HG02623 (cell line): ENCODE data around the gene UBXN6.
A peak's percentile ranks its signal among the peaks of the same experiment; 100 is the strongest.

Experiments
- ATAC-seq: cut with Tn5 transposase; IDR thresholded peaks from one replicate; pipeline ENCODE4 v1.9.1; 2021; ENCODE audit warnings: moderate library complexity; ENCODE audit not compliant: unreplicated experiment

The UBXN6 gene

DNA sequence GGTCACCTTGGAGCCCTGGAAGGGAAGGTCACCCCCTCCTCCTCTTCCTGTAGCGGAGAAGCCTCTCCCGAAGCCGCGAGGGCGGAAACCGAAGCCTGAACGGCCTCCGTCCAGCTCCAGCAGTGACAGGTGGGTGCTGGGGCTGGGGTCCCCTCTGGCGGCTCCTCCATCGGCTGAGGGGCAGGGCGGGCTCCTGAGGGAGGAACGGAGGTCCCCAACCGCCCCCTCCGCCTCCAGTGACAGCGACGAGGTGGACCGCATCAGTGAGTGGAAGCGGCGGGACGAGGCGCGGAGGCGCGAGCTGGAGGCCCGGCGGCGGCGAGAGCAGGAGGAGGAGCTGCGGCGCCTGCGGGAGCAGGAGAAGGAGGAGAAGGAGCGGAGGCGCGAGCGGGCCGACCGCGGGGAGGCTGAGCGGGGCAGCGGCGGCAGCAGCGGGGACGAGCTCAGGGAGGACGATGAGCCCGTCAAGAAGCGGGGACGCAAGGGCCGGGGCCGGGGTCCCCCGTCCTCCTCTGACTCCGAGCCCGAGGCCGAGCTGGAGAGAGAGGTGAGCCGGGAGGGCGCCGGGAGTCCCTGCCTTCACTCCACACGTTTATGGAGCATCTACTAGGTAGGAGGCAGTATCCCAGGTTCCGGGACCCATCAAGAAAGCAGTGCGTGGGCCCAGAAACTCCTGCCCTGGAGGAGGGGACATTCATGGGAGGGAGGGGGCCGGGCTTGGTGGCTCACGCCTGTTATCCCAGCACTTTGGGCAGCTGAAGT lies 36.5 kb upstream of the UBXN6 start:
- no peak for ATAC-seq

DNA sequence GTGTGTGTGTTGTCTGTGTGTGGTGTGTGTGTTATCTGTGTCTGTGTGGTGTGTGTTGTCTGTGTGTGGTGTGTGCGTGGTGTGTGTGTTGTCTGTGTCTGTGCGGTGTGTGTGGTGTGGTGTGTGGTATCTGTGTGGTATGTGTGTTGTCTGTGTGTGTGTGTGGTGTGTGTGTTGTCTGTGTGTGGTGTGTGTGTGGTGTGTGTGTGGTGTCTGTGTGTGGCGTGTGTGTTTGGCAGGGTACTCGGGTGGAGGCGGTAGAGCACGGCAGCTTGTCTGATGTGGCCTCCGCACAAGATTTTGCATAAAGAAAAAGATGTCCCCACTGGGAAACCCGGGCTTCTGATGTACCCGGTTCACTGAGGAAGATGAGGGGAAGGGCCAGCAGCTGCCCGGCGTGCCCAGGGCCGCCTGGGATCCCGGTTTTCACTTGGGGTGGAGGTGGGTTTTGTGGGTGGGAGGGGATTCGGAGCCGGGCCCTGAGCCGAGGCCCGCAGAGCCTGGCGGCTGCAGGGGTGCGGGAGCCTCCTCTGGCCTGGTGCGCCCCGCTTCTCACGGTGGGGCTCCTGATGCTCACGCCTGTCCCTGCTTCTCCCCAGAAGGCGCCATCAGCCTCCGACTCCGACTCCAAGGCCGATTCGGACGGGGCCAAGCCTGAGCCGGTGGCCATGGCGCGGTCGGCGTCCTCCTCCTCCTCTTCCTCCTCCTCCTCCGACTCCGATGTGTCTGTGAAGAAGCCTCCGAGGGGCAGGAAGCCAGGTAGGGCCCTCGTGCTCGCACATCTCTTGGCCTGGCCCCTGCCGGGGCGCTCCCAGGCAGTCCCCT lies 35.7 kb upstream of the UBXN6 start:
- ATAC-seq, result no peak

DNA sequence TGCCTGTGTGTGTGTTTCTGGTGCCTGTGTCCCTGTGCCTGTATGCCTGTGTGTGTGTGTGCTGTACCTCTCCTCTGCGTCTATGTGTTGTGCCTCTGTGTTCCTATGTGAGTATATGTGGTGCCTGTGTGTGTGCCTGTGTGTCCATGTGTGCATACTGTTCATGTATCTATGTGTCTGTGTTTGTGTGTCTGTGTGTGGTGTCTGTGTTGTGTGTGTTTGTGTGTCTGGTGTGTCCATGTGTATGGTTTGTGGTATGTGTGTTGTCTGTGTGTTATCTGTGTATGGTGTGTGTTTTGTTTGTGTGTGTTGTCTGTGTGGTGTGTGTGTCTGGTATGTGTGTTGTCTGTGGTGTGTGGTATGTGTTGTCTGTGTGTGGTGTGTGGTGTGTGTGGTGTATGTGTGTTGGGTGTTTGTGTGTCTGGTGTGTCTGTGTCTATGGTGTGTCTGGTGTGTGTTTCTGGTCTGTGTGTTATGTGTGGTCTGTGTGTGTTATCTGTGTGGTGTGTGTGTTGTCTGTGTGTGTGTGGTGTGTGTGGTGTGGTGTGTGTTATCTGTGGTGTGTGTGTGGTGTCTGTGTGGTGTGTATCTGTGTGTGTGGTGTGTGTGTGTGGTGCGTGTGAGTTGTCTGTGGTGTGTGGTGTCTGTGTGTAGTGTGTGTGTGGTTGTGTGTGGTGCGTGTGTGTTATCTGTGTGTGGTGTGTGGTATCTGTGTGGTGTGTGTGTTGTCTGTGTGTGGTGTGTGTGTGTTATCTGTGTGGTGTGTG lies 34.9 kb upstream of the UBXN6 start:
- no peak for ATAC-seq

DNA sequence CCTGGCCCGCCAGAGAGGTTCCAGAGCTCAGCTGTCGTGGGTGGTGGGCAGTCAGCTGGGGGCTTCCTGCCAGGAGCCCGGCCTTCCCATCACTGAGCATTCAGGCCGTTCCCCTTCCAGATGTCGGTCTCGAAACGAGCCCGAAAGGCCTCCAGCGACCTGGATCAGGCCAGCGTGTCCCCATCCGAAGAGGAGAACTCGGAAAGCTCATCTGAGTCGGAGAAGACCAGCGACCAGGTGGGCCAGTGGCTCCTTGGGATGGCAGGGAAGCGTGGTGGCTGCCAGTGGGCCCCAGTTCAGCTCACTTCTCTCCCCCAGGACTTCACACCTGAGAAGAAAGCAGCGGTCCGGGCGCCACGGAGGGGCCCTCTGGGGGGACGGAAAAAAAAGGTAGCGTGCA lies 33.9 kb upstream of the UBXN6 start:
- no peak for ATAC-seq

DNA sequence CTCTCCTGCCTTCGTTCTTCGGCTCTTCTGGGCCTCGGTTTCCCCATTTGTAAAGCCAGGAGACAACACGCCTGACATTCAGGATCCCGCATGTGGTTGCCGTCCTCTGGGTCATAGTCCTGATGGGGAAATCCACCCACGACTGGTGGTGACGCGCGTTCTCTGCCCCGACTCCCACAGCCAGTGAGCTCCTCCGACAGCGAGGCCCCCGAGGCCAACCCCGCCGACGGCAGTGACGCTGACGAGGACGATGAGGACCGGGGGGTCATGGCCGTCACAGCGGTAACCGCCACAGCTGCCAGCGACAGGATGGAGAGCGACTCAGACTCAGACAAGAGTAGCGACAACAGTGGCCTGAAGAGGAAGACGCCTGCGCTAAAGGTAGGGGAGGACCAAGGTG lies 30.9 kb upstream of the UBXN6 start:
- no peak for ATAC-seq

DNA sequence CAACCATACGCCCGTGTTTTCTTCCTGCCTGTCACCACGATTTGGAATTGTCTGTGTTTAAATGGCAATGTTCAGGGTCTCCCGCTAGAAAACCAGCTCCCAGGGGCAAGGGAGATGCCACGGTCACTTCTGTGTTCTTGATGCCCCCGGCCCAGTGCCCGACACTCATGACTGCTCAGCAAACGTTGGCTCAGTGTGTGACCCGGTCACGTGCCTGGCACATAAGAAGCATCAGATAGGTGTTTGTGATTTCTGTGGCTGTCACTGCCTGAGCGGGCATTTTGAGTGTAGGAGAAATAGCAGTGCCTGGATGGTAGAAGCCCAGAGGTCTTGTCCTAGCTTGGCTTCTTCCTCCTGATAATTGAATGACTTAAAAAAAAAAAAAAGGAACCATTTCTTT lies 30.0 kb upstream of the UBXN6 start:
- ATAC-seq, result no peak

DNA sequence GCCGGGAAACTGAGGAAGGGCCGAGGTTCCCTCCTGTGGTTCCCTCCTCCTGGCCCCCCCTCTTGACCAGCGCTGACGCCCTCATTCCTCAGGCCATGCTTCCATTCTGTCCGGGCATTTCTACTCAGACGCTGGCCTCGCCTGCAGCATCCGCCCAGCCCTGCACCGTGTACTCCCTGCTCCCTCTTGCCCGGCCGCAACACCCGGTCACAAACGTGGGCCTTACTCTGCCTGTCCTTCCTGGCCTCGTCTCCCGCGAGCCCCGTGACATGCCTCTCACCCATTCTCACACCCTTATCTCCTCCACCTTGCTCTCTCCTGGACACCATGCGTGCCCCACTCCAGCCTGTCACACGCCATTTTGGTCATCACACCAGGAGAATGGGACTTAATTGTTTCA lies 25.8 kb upstream of the UBXN6 start:
- ATAC-seq, result no peak

DNA sequence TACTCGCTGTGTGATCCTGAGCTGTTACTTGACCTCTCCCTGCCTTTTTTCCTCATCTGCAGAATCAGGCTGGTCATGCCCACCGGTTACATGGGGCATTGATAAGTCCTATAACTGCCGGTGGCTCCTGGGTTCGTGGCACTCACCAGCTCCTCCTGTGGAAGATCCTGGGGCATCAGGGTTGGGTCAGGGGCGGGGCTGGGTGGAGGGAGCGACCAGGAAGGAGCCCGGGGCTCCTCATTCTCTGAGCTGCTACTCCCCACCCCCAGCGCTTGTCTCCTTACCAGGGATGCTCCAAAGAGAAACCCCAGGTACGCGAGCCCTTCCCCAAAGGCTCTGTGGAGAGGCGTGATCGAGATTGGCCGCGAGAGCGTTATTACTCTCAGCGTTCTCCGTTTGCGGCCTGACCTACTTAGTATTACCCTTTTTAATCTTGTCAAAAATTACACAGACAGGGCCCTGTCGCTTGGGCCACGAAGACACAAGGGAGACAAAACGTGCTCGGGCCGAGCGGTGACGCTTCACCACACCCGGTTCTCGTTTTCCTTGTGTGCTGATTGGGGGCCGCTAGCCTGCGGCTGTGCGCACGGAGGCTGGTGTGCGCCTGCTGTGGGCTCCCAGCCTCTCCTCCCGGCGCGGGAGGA lies 25.2 kb upstream of the UBXN6 start:
- ATAC-seq, result no peak

DNA sequence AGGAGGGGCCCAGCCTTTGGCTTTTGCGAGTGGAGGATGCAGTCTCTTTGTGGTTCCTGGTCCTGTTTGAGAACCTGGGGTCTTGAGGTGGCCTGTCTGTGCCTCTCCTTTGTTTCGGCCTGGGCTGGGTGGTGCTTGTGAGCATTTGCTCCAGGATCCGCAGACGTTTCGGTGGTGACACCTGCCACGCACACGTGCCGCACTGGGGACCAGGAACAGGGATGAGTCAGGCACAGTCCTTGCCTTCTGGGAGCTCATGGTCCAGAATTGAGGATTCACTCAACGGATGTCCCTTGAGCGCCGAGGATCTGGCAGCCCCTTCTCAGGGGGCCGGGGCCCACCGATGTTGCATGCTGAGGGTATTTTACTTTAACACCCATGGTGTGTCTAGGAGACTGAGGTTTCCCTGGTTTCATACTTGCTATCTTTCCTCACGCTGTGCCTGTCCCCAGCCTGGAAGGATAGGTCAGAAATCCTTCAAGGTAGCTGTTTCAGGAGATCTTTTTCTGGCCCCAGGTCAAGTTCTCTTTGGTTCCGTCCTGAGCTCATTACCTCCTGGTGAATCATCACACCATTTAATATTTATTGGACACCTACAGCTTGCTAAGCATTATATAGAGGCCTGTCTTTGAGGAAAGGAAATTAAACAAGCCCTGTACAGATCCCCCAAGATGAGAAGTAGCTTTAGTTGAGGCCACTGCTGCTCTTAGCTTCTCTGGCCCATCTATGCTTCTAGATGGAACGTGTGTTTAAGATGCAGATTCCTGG lies 19.6 kb upstream of the UBXN6 start:
- no peak for ATAC-seq

DNA sequence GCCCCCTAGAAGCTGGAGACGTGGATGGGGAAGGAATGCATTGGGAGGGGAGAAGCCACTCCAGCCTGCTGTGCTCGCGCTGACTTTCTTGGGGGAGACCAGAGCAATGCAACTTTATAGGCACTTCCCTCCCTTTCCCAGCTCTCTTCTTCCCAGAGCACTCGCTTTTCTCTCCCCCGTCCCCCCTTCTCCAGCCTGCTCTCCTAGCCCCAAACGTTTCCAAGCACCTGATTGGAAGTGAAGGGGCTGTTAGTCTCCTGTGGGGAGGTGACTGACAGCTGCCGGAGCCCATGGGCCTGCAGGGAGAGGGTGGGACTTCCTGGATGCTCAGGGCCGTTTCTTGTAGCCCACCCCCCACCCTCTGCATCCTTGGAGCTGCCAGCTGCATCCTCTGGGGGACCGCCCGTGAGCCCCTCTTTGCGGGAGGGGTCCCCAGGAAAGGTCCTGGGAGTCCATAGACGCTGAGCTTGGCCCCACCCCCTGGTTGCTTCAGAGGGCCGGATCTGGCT lies 17.0 kb upstream of the UBXN6 start:
- no peak for ATAC-seq

DNA sequence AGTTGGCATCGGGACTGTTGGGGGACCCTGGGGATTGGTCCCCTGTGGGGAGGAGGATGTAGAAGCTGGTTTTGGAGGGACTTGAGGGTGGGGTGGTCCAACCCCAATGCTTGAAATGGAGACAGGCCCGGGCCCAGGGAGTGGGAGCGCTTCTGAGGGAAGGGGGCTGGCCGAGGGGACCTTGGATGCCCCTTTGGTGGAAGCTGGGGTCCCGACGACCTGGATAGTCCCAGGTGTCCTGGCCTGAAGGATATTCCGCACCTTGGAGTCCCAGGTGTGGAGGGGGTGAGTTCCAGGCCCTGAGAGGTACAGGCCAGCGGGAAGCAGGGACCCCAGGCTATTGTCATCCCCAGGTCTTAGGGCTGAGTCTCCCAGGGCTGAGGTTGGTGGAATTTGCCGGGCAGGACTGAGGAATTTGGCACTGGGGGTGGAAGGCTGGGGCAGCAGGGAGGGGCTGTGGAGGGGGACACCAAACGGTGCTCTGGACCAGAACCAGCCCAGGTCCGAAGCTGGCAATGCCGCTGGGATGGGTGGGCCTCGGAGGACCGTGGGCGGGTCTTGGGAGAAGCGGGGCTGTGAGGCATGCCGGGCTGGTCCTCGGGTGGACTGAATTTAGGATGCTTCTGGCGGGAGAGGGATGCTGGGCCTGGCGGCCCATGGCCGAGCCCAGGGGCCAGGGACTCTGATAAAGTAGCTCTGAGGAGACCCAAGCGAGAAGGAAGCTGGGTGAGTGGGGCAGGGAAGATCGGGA lies 16.3 kb upstream of the UBXN6 start:
- ATAC-seq, result no peak

DNA sequence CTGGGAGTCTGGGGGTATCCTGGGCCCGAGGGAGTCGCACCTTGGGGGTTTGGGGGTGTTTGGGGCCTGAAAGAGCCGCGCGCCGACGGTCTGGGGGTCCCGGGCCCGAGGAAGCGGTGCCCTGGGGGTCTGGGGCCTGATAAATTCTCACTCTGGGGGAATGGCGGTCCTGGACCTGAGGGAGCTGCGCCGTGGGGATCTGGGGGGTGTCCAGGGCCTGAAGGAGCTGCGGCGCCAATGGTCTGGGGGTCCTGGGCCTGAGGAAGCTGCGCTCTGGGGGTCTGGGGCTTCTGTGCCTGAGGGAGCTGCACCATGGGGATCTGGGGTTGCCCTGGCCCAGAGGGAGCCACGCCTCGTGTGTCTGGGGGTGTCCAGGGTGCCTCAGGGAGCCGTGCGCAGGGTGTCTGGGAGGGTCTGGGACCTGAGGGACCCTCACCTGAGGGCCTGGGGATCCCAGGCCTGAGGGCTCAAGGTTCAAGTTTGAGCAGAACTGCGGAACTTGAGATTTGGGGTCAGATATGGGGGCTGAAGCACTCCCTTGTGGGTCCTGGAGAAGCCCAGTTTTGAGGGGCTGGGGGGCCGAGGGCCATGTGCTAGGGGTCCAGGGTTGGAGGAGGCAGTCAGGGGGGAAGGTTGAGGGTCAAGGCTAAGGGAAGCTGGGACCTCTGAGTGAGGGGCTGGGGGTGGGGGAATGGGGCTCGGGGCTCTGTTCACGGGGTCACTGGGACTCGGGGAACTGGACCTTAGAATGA lies 15.6 kb upstream of the UBXN6 start:
- no peak for ATAC-seq

DNA sequence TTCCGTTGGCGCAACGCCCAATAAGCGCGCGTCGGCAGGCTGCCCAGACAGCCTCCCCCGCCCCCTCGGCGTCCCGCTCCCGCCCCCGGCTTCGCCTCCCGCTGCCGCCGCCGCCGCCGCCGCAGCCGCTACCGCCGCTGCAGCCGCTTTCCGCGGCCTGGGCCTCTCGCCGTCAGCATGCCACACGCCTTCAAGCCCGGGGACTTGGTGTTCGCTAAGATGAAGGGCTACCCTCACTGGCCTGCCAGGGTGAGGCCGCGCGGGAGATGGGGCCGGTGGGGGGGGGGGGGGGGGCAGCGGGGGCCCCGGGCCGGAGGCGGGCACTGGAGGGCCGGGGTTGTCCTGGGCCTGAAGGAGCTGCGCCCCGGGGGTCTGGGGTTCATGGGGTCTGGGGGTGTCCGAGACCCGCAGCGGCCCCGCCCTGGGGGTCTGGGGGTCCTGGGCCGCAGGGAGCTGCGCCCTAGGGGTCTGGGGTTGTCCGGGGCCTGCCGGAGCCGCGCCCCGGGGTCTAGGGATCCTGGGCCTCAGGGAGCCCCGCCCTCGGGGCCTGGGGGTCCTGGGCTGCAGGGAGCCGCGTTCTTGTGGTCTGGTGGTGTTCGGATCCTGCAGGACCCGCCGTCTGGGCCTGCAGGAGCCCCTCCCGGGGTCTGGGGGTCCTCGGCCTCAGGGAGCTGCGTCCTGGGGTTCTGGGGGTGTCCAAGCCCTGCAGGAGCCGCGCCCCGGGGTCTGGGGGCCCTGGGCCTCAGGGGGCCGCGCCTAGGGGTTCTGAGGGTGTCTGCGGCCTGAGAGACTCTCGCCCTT lies 14.8 kb upstream of the UBXN6 start, which contains the start of gene HDGFL2:
Gene HDGFL2, plus strand, starts transcription at position 124 of the 801 bp plus-strand sequence. Its CDS starts 54 bp downstream, at position 178.
- no peak for ATAC-seq

DNA sequence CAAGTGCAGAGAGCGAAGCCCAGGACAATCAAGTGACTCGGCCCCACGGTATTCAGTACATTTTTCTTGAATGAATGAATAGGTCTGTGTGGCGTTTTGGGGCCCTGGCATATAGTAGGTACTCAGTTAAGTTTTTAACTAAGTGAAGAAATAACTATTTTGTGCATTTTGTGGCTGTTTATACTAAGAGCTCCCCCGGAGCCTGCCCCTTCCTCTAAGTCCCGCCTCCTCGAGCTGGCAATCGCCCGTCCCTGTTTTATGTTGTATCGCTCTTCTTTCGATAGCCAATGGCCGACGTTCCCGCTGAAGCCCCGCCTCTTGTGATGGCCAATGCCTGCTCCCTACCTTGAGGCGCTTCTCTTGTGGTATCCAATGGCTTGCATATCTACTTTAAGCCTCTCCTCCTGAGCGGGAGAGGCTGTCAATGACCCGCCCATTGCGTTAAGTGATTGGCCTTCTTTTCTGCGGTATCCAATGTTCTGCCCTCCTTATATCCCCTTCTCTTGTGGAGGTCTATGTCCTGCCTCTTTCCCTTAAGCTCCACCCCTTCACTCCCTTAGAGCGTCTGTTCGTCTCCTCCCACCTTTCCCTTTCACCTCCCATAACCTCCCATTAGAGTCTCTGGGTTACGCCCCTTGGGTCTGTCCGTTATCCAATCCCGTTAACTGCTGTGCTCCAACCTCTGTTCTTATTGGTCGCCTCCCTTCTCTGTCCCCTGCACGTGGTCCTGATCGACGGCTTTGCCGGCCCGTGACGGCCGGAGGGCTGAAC lies 14.0 kb upstream of the UBXN6 start:
- ATAC-seq, result peak; percentile 87

DNA sequence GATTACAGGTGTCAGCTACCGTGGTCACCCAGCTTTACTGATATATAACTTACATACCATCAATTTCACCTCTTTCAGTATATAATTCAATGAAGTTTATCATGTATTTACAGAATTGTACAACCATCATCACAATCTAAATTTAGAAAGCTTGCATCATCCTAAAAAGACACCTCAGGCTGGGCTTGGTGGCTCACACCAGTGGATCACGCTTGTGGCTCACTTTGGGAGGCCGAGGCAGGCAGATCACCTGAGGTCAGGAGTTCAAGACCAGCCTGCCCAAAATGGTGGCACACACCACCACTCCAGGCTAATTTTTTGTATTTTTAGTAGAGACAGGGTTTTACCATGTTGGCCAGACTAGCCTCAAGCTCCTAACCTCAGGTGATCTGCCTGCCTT lies 10.2 kb upstream of the UBXN6 start:
- ATAC-seq, result no peak

DNA sequence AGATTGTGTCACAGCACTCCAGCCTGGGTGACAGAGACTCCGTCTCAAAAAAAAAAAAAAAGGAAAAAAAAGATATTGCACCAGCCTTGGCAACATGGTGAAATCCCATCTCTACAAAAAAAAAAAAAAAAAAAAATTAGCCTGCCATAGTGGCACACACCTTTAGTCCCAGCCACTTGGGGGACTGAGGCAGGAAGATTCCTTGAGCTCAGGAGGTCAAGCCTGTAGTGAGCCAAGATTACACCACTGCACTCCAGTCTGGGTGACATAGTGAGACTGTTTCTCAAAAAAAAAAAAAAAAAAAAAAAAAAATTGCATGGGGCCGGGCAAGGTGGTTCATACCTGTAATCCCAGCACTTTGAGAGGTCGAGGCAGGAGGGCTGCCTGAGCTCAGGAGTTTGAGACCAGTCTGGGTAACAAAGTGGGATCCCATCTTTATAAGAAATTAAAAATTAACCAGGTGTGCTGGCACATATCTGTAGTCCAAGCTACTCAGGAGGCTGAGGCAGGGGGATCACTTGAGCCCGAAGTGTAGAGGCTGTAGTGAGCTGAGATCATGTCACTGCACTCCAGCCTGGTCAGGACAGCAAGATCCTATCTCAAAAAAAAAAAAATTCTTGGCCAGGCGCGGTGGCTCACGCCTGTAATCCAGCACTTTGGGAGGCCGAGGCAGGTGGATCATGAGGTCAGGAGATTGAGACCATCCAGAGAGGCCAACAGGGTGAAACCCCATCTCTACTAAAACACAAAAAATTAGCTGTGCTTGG lies 7.4 kb upstream of the UBXN6 start:
- no peak for ATAC-seq
